Measurements from ENCODE around the gene SLC6A13. TPM values are rescaled to one million over a fixed set of nuclear protein-coding genes. Genes with fewer than 3 reads are reported as not detected.

SLC6A13 gene
- total RNA-seq, 1 donor from 2014 or later = not detected

- DNase-seq (ENCODE audit: low read depth) = no peak
- H3K4me3 ChIP-seq (ENCODE audit: low read depth, low read length) = no peak overlapping the region
- TF ChIP-seq, protein P1, sequence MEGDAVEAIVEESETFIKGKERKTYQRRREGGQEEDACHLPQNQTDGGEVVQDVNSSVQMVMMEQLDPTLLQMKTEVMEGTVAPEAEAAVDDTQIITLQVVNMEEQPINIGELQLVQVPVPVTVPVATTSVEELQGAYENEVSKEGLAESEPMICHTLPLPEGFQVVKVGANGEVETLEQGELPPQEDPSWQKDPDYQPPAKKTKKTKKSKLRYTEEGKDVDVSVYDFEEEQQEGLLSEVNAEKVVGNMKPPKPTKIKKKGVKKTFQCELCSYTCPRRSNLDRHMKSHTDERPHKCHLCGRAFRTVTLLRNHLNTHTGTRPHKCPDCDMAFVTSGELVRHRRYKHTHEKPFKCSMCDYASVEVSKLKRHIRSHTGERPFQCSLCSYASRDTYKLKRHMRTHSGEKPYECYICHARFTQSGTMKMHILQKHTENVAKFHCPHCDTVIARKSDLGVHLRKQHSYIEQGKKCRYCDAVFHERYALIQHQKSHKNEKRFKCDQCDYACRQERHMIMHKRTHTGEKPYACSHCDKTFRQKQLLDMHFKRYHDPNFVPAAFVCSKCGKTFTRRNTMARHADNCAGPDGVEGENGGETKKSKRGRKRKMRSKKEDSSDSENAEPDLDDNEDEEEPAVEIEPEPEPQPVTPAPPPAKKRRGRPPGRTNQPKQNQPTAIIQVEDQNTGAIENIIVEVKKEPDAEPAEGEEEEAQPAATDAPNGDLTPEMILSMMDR (conservative IDR thresholded peaks at IDR 0.05; ENCODE audit: low read depth, low read length) = no peak
Observed at GRCh38 chr12:234891-235415, 27.7 kb downstream of the SLC6A13 start.

- no peak for DNase-seq (ENCODE audit: low read depth)
- TF ChIP-seq, protein P1 (conservative IDR thresholded peaks at IDR 0.05; ENCODE audit: low read depth, low read length) = no peak
- no peak overlapping the region for H3K4me3 ChIP-seq (ENCODE audit: low read depth, low read length)
Observed at GRCh38 chr12:234019-234418, 28.6 kb downstream of the SLC6A13 start.

GRCh38 chr12:233615-233968, 29.0 kb downstream of the SLC6A13 start:
- H3K4me3 ChIP-seq (ENCODE audit: low read depth, low read length) = no peak overlapping the region
- TF ChIP-seq, protein P1 (conservative IDR thresholded peaks at IDR 0.05; ENCODE audit: low read depth, low read length) = no peak
- no peak for DNase-seq (ENCODE audit: low read depth)

DNA sequence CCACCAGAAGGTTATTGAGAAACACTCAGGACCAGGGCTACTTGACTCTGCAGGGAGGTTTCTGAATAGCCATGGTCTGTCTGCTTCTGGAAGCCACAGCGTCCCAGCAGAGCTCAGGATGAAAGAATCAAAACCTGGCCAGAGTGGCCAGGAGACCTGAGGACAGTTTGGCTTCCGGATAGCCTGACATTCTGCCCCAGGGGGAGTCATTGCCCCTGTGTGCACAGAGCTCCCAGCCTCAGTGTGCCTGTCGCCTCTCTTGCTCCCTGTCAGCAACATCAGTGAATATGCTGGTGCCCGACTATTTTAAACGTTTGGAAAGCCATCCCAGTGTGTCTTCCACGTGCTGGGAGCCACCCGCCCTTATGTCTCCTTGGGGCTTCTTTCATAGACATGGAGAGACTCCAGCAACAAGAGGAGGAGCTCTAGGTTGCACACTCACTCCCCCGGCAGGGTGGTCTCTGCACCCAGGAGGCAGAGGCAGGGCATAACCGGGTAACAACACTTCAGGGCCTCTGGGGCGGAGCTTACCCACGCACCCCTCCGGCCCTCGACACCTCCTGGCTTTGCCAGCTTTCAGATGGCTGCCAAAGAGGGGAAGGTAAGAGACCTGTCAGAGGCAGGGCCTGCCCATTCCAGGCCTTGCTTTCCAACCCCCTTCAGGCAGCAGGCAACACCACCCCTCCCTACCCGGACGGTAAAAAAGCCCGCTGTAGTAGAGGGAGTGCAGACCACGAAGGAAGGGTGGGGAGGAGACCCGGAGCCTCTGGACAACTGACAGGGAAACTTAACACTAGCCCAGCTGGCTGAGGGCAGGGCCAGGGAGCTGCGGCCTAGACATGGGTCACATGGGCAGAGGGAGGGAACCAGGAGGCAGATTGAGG, 29.7 kb downstream of the SLC6A13 start:
- TF ChIP-seq, protein P1 (conservative IDR thresholded peaks at IDR 0.05; ENCODE audit: low read depth, low read length) = no peak
- H3K4me3 ChIP-seq (ENCODE audit: low read depth, low read length) = no peak overlapping the region
- DNase-seq (ENCODE audit: low read depth) = no peak

DNA sequence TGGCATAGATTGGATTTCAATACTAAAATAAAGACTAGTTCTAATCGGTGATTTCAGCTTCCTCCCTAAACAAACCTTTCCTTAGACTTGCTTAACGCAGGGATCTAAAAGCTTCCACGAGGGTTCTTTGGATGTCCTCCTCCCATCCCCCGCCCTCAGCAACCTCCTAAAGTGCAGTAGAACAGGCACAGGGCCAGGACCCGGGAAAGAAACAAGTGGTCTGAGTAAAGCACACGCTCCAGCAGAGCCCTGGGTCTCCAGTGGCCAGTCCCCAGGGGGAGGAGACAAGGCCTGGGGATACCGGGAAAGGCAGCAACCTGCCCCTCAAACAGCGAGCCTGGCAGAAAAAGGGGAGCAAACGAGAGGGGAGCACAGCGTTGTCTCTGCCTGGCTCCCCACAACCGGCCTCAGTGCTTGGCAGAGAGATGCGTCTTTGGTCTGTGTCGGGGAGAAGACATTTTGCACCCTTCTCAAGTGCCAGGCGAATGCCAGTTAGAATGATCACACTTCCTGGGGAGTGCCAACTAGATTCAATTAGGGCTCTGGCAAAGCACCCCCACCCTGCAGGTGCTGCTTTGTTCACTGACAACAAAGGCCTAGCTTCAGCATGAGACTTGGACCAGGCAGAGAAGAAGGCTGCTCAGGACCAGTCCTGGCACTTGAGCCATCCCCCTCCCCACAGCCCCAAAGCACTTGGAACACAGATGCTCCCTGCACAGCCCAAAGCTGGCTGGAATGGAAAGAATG, 31.5 kb downstream of the SLC6A13 start:
- TF ChIP-seq, protein P1 (conservative IDR thresholded peaks at IDR 0.05; ENCODE audit: low read depth, low read length) = no peak
- H3K4me3 ChIP-seq (ENCODE audit: low read depth, low read length) = no peak overlapping the region

DNA sequence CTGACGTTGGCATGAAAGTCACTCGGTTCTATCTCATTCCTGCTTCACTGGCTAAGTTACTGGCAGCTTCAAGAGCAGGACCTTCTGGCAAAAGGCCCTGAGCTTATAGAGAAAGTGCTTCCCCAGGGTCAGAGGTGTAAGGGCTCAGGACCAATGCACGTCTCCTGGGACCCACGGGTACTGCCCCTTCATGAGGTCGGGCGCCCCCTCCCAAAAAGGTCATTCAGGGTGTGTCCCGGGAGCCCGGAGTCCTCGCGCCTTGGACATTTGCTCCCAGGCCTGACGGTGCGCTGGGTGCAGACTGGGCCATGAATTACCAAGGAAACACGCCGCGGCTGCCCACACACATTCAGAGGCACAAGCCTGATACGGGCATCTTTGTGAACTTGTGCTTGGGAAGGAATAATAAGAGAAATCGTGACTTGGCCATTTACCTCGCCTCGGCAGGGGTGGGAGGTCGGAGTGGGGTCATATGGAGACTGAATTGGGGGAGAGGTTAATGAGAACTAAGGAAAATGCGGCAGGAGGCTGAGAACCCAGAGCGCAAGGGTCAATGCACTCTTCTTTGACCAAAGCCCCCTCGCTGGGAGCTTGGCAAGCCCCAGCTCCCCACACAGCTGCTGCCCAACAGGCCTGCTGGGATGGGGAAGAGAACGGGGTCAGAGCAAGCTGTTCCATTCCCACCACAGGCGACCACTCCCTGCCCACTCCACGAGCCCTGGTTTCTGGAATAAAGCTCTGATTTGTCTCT, 33.0 kb downstream of the SLC6A13 start:
- no peak for DNase-seq (ENCODE audit: low read depth)
- TF ChIP-seq, protein P1 (conservative IDR thresholded peaks at IDR 0.05; ENCODE audit: low read depth, low read length) = no peak
- H3K4me3 ChIP-seq (ENCODE audit: low read depth, low read length) = no peak overlapping the region

More for the DNA sequence above, 31.5 kb downstream of the SLC6A13 start:
- DNase-seq (ENCODE audit: low read depth) = no peak

Data from epithelial cell of proximal tubule (primary cell).